Heart left ventricle (tissue), 16 donors: ENCODE data around the gene GPX4. TPM values are rescaled to one million over a fixed set of nuclear protein-coding genes. Genes with fewer than 3 reads are reported as not detected.

Source experiments
- ATAC-seq, 4 donors: fragments of 200-7000 bp; cut with Tn5 transposase; one replicate each; pipeline ENCODE4 v1.9.1; 2020 to 2022; ENCODE audit warnings: moderate library complexity in 4 of 4, mild to moderate bottlenecking in 3 of 4, moderate number of reproducible peaks in 1 of 4
- DNase-seq, 5 donors: peaks; one replicate each; pipeline ENCODE4 v3.0.0-alpha.2; 2020
- H3K27ac ChIP-seq, 12 donors: fragments of 200-600 bp; sonication (generic) in 4 of 12; one replicate each; pipeline versions ENCODE4 v1.5.0 to v1.8.0; 2016 to 2022; ENCODE audit warnings: mild to moderate bottlenecking in 2 of 12
- H3K27me3 ChIP-seq, 9 donors: fragments of 200-600 bp; sonication (generic) in 2 of 9; one replicate each; pipeline versions ENCODE4 v1.5.1 to v1.8.0; 2016 to 2022; ENCODE audit warnings: mild to moderate bottlenecking in 3 of 9
- H3K36me3 ChIP-seq, 9 donors: fragments of 200-600 bp; sonication (generic) in 2 of 9; one replicate each; pipeline versions ENCODE4 v1.5.0 to v1.8.0; 2018 to 2022; ENCODE audit warnings: mild to moderate bottlenecking in 2 of 9
- H3K4me1 ChIP-seq, 12 donors: fragments of 200-600 bp; sonication (generic) in 4 of 12; one replicate each; pipeline versions ENCODE4 v1.5.0 to v1.8.0; 2016 to 2022; ENCODE audit warnings: mild to moderate bottlenecking in 3 of 12
- H3K4me3 ChIP-seq, 12 donors: fragments of 200-600 bp; sonication (generic) in 4 of 12; one replicate each; pipeline versions ENCODE4 v1.5.0 to v1.8.0; 2017 to 2022; ENCODE audit warnings: mild to moderate bottlenecking in 9 of 12, moderate library complexity in 4 of 12
- H3K9me3 ChIP-seq, 12 donors: fragments of 200-600 bp; sonication (generic) in 4 of 12; one replicate each; pipeline versions ENCODE4 v1.5.0 to v1.8.0; 2016 to 2022; ENCODE audit warnings: mild to moderate bottlenecking in 1 of 12
- CTCF ChIP-seq, 12 donors: fragments of 200-600 bp; sonication (generic) in 4 of 12; IDR thresholded peaks; one replicate each; pipeline versions ENCODE4 v1.5.0 to v1.8.0; 2018 to 2022; ENCODE audit warnings: antibody characterized with exemption in 12 of 12, mild to moderate bottlenecking in 5 of 12
- POLR2A ChIP-seq, 2 donors: fragments of 450-650 bp; IDR thresholded peaks; one replicate each; pipeline ENCODE4 v1.6.1; 2017; ENCODE audit warnings: antibody characterized with exemption in 2 of 2, mild to moderate bottlenecking in 2 of 2, moderate library complexity in 2 of 2
- WGBS, 4 donors: extraction: QIAGEN DNeasy Blood & Tissue Kit in 2 of 4; methylation state at CpG; one replicate each; pipeline versions ENCODE4 v1.1.5 to v1.1.7; 2013 to 2018; 5-methylcytosine and 5-hydroxymethylcytosine counted together
- intact Hi-C, 10 donors: fragments of 100-400 bp; cut with DNase I; formaldehyde crosslinking; loops; one replicate each; pipeline versions ENCODE4 v1.11.1 to v1.14.2; 2022
- polyA plus RNA-seq, 2 donors: library from polyadenylated mRNA; stranded (reverse); fragments of 200-250 nt; gene quantifications; one replicate each; pipeline ENCODE4 v1.2.3, GENCODE V29; 2013
- total RNA-seq, 9 donors: library from RNA; depleted of rRNA in 2 of 9; stranded (reverse); fragments of >200 nt in 2 of 9; fragmentation: NEBNext Ultra II Directional in 3 of 9; extraction: Animal tissue kit (Norgen Biotek cat#: 25700) in 3 of 9; gene quantifications; one replicate each; pipeline versions ENCODE4 v1.1.0 to v1.2.4, GENCODE V29; 2016 to 2023
- donor health status: ischemic (EF 13 %, LVEDD 7.1; RV severe dilation, severe dysfunction).
- donor health status: healthy with polysubstance abuse.
- donor health status: DM: no; HTN: yes; CAD: no.
- donor health status: DM: no; HTN: no; CAD: no.
- donor health status: ischemic (EF 25% LVEDD 6.9; RV normal size, moderate dysfunction).
- donor health status: ischemic (EF 25% LVEDD 5.7; RV mildly dilated, moderate dysfunction).
- donor health status: healthy.
- donor health status: DM: yes; HTN: yes; CAD: no.
- donor health status: ischemic (EF 35%, LVEDD 5.7; RV mildly dilated, moderate dysfunction).
- donor health status: nonischemic (EF 11% LVEDD 7.7; RV severe dilation, severe dysfunction).
- donor health status: DM: yes; HTN: yes; CAD: no.
- donor health status: PGD.
- donor health status: ischemic (EF 29% LVEDD 5.4; RV normal size, mild dysfunction).
- donor health status: nonischemic (EF 23%, LVEDD 6.1; RV moderate dilation, normal function).

GPX4 gene
- total and polyA plus RNA-seq, 11 donors: 251 to 590 (median 326) TPM

GRCh38 chr19:1055886-1056620 is 47.7 kb upstream of the GPX4 start:
- Histone ChIP-seq H3K4me1 (no peaks in the 10 kb centered on the region), H3K36me3 (peaks cover 0 to 27% (median 0%) of the 10 kb centered on the region in 9 donors), H3K4me3 (no peak overlapping the region), H3K9me3 (peaks cover 4 to 56% (median 32%) of the 10 kb centered on the region in 12 donors), H3K27me3 (no peaks in the 10 kb centered on the region), H3K27ac (no peak overlapping the region)
- intact Hi-C loops: no loop called here
- ATAC-seq (no peak), DNase-seq (no peak)
- no peak for TF ChIP-seq POLR2A (IDR thresholded peaks at IDR 0.05)
- TF ChIP-seq CTCF (IDR thresholded peaks at IDR 0.05): no peak
- 95 to 97% (median 97%) methylated on average over 12 to 20 of the region's 20 CpGs for WGBS, 4 donors

- no peak for ATAC-seq
- intact Hi-C loops: no loop called here
- no peak for TF ChIP-seq POLR2A (IDR thresholded peaks at IDR 0.05)
- peak in 1 of 12 donors; percentile 17 for TF ChIP-seq CTCF (IDR thresholded peaks at IDR 0.05)
- DNase-seq: no peak
- Histone ChIP-seq H3K4me1 (no peaks in the 10 kb centered on the region), H3K4me3 (no peak overlapping the region), H3K27ac (no peak overlapping the region), H3K9me3 (peaks cover 4 to 56% (median 32%) of the 10 kb centered on the region in 12 donors), H3K36me3 (peaks cover 0 to 27% (median 0%) of the 10 kb centered on the region in 9 donors), H3K27me3 (no peaks in the 10 kb centered on the region)
- 34 to 56% (median 52%) methylated on average over 3 of the region's 3 CpGs for WGBS, 4 donors
Observed at GRCh38 chr19:1057176-1057855, 46.5 kb upstream of the GPX4 start.

GRCh38 chr19:1058112-1058511 is 45.7 kb upstream of the GPX4 start:
- DNase-seq (no peak), ATAC-seq (no peak)
- Histone ChIP-seq H3K4me1 (no peaks in the 10 kb centered on the region), H3K27ac (no peak overlapping the region), H3K36me3 (peaks cover 0 to 27% (median 0%) of the 10 kb centered on the region in 9 donors), H3K9me3 (peaks cover 4 to 56% (median 32%) of the 10 kb centered on the region in 12 donors), H3K27me3 (no peaks in the 10 kb centered on the region), H3K4me3 (no peak overlapping the region)
- TF ChIP-seq POLR2A (IDR thresholded peaks at IDR 0.05) (no peak), CTCF (IDR thresholded peaks at IDR 0.05) (no peak)
- 94 to 96% (median 96%) methylated on average over 5 of the region's 5 CpGs for WGBS, 4 donors
- intact Hi-C loops: no loop called here

GRCh38 chr19:1060689-1061088 is 43.1 kb upstream of the GPX4 start:
- intact Hi-C loops: no loop called here
- Histone ChIP-seq H3K36me3 (peaks cover 0 to 25% (median 0%) of the 10 kb centered on the region in 9 donors), H3K9me3 (peaks cover 4 to 47% (median 32%) of the 10 kb centered on the region in 12 donors), H3K27me3 (peaks cover 0 to 20% (median 0%) of the 10 kb centered on the region in 9 donors), H3K4me3 (no peak overlapping the region), H3K27ac (no peak overlapping the region), H3K4me1 (peaks cover 0 to 13% (median 9%) of the 10 kb centered on the region in 12 donors)
- no peak for TF ChIP-seq CTCF (IDR thresholded peaks at IDR 0.05)
- no peak for TF ChIP-seq POLR2A (IDR thresholded peaks at IDR 0.05)
- ATAC-seq (no peak), DNase-seq (no peak)
- WGBS, 4 donors: 71 to 90% (median 83%) methylated on average over 5 of the region's 5 CpGs
